Heart left ventricle (tissue), 13 donors: Measurements from ENCODE around the gene EFEMP2.

Experiments
- POLR2A ChIP-seq, 2 donors: fragments of 450-650 bp; IDR thresholded peaks; one replicate each; pipeline ENCODE4 v1.6.1; 2017; ENCODE audit warnings: antibody characterized with exemption in 2 of 2, mild to moderate bottlenecking in 2 of 2, moderate library complexity in 2 of 2
- TF ChIP-seq, protein P1 (sequence below), 12 donors: fragments of 200-600 bp; sonication (generic) in 4 of 12; IDR thresholded peaks; one replicate each; pipeline versions ENCODE4 v1.5.0 to v1.8.0; 2018 to 2022; ENCODE audit warnings: antibody characterized with exemption in 12 of 12, mild to moderate bottlenecking in 5 of 12
- donor health status: ischemic (EF 13 %, LVEDD 7.1; RV severe dilation, severe dysfunction).
- donor health status: DM: no; HTN: yes; CAD: no.
- donor health status: DM: no; HTN: no; CAD: no.
- donor health status: ischemic (EF 25% LVEDD 6.9; RV normal size, moderate dysfunction).
- donor health status: ischemic (EF 25% LVEDD 5.7; RV mildly dilated, moderate dysfunction).
- donor health status: ischemic (EF 35%, LVEDD 5.7; RV mildly dilated, moderate dysfunction).
- donor health status: nonischemic (EF 11% LVEDD 7.7; RV severe dilation, severe dysfunction).
- donor health status: DM: yes; HTN: yes; CAD: no.
- donor health status: PGD.
- donor health status: ischemic (EF 29% LVEDD 5.4; RV normal size, mild dysfunction).
- donor health status: nonischemic (EF 23%, LVEDD 6.1; RV moderate dilation, normal function).

DNA sequence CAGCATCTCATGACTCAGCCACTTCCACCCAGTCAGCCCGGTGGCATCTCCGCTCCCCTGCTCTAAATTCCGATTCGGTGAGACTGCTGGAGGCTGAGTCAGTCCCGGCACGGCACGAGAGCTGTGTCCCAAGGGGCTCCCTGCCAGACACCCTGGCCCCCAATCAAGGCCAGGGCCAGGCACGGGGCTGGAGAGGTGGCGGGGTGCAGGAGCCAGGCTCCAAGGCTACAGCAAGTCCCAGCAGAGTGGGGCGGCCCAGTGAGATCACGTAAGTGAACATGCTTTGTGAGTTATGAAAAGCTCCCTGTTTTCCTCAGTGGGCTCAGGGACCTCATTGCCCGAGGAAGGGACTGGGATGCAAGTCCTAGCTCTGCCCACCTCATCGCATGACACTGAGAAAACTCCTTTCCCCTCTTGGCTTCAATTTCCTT, 43.2 kb upstream of the EFEMP2 start:
- TF ChIP-seq, protein P1, sequence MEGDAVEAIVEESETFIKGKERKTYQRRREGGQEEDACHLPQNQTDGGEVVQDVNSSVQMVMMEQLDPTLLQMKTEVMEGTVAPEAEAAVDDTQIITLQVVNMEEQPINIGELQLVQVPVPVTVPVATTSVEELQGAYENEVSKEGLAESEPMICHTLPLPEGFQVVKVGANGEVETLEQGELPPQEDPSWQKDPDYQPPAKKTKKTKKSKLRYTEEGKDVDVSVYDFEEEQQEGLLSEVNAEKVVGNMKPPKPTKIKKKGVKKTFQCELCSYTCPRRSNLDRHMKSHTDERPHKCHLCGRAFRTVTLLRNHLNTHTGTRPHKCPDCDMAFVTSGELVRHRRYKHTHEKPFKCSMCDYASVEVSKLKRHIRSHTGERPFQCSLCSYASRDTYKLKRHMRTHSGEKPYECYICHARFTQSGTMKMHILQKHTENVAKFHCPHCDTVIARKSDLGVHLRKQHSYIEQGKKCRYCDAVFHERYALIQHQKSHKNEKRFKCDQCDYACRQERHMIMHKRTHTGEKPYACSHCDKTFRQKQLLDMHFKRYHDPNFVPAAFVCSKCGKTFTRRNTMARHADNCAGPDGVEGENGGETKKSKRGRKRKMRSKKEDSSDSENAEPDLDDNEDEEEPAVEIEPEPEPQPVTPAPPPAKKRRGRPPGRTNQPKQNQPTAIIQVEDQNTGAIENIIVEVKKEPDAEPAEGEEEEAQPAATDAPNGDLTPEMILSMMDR (IDR thresholded peaks at IDR 0.05): no peak
- TF ChIP-seq POLR2A (IDR thresholded peaks at IDR 0.05): no peak
